NCI-H2081 (cell line): ENCODE measurements around the gene ARHGEF9.
A peak's percentile ranks its signal among the peaks of the same experiment; 100 is the strongest.

Experiments
- DNase-seq, 2 experiments: peaks; one replicate each; lab custom pipeline; 2025; lab: John Stamatoyannopoulos, UW

Gene ARHGEF9

GRCh38 chrX:63746278-63746677, 38.7 kb downstream of the ARHGEF9 start:
- DNase-seq: no peak

- no peak for DNase-seq
These were observed 40.1 kb downstream of the ARHGEF9 start for GRCh38 chrX:63744850-63745394.

GRCh38 chrX:63743596-63743995, 41.4 kb downstream of the ARHGEF9 start:
- DNase-seq: no peak

- DNase-seq: no peak
These were observed 44.6 kb downstream of the ARHGEF9 start for GRCh38 chrX:63740382-63740781.

GRCh38 chrX:63739885-63740284, 45.1 kb downstream of the ARHGEF9 start:
- no peak for DNase-seq

- DNase-seq: no peak
These were observed 46.3 kb downstream of the ARHGEF9 start for GRCh38 chrX:63738696-63739095.

GRCh38 chrX:63737131-63737921, 47.7 kb downstream of the ARHGEF9 start:
- DNase-seq: no peak

- DNase-seq: no peak
These were observed 49.1 kb downstream of the ARHGEF9 start for GRCh38 chrX:63735882-63736281.

GRCh38 chrX:63720293-63720692, 64.7 kb downstream of the ARHGEF9 start:
- no peak for DNase-seq

GRCh38 chrX:63719633-63720032, 65.4 kb downstream of the ARHGEF9 start:
- DNase-seq: no peak

GRCh38 chrX:63718010-63718694, 66.9 kb downstream of the ARHGEF9 start:
- DNase-seq: no peak

GRCh38 chrX:63713526-63713925, 71.5 kb downstream of the ARHGEF9 start:
- DNase-seq: no peak

- no peak for DNase-seq
These were observed 76.2 kb downstream of the ARHGEF9 start for GRCh38 chrX:63708801-63709200.

GRCh38 chrX:63702556-63702955, 82.5 kb downstream of the ARHGEF9 start:
- no peak for DNase-seq

- DNase-seq: peak; percentile 34 to 41
These were observed 97.9 kb downstream of the ARHGEF9 start for GRCh38 chrX:63686878-63687714.

GRCh38 chrX:63680423-63680822, 104.6 kb downstream of the ARHGEF9 start:
- no peak for DNase-seq

GRCh38 chrX:63679432-63679831, 105.6 kb downstream of the ARHGEF9 start:
- DNase-seq: no peak

- no peak for DNase-seq
These were observed 109.3 kb downstream of the ARHGEF9 start for GRCh38 chrX:63675716-63676115.

- no peak for DNase-seq
These were observed 111.1 kb downstream of the ARHGEF9 start for GRCh38 chrX:63673896-63674295.

GRCh38 chrX:63664741-63665140, 120.3 kb downstream of the ARHGEF9 start:
- DNase-seq: no peak

GRCh38 chrX:63664083-63664482, 120.9 kb downstream of the ARHGEF9 start:
- DNase-seq: no peak

GRCh38 chrX:63661676-63662075, 123.3 kb downstream of the ARHGEF9 start:
- no peak for DNase-seq
